K562 treated with DMSO at 1 percent for 48 hours (cell line): ENCODE results near the gene RIOX2. TPM values are rescaled to one million over a fixed set of nuclear protein-coding genes. Genes with fewer than 3 reads are reported as not detected.

Source experiments
- total RNA-seq: library from RNA; unstranded; fragments of 300-600 nt; gene quantifications from 2 replicates; pipeline ENCODE4 v1.2.3, GENCODE V29; 2022; ENCODE audit warnings: low replicate concordance; ENCODE audit errors: extremely low read depth

Gene RIOX2
- not detected in 2 replicates for total RNA-seq

GRCh38 chr3:97971679-97972567 is at the start of gene RIOX2:
Gene RIOX2, minus strand, starts transcription at chr3:97972431. Its CDS starts 4,838 bp downstream, at chr3:97967593.

Other genes with a start within 250 kb of the RIOX2 start
- gene ARL6, start 207.7 kb downstream of the RIOX2 start, total RNA-seq = not detected in 2 replicates
- not detected in 2 replicates for gene CRYBG3, start 150.4 kb downstream of the RIOX2 start, total RNA-seq
- not detected in 2 replicates for gene GABRR3, start 62.9 kb upstream of the RIOX2 start, total RNA-seq
- not detected in 2 replicates for gene OR5AC2, start 114.7 kb upstream of the RIOX2 start, total RNA-seq
- gene OR5H1, start 158.3 kb upstream of the RIOX2 start, total RNA-seq = not detected in 2 replicates
- not detected in 2 replicates for gene OR5H14, start 175.0 kb upstream of the RIOX2 start, total RNA-seq
- gene OR5H15, start 194.3 kb upstream of the RIOX2 start, total RNA-seq = not detected in 2 replicates